GM12865 (cell line): ENCODE results near the gene USP35.

Experiments
- DNase-seq: peaks from one replicate; pipeline ENCODE4 v3.0.0; 2010; ENCODE audit warnings: low read depth
- H3K4me3 ChIP-seq: 2 replicates; pipeline ENCODE4 v1.5.1; 2011; ENCODE audit warnings: mild to moderate bottlenecking, low read depth, low read length, control low read depth
- CTCF ChIP-seq: IDR thresholded peaks from 2 replicates; pipeline ENCODE4 v1.5.1; 2011; ENCODE audit warnings: low read length, control low read depth, low read depth, inconsistent platforms; ENCODE audit not compliant: insufficient read depth; ENCODE audit errors: missing control alignments

Gene USP35

GRCh38 chr11:78251083-78251775 is 62.5 kb downstream of the USP35 start:
- H3K4me3 ChIP-seq = no peak overlapping the region
- no peak for DNase-seq
- TF ChIP-seq CTCF = no peak

GRCh38 chr11:78253797-78254196 is 65.1 kb downstream of the USP35 start:
- no peak overlapping the region for H3K4me3 ChIP-seq
- no peak for TF ChIP-seq CTCF
- DNase-seq = no peak

DNA sequence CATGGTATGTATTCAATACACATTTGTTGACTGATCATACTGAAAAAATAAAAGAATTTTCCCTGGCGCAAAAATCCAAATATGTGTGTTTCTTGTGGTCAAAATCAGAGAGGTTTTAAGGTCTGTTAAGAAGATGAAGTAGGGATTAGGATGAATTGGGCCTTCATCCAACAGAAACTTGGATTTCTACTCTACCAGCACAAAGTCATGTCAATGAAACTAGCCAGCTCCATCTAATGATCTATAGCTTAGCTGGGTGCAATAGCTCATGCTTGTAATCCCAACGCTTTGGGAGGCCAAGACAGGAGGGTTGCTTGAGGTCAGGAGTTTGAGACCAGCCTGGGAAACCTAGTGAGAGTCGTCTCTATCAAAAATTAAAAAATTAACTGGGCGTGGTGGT is 65.5 kb downstream of the USP35 start:
- no peak for TF ChIP-seq CTCF
- no peak for DNase-seq
- no peak overlapping the region for H3K4me3 ChIP-seq

- no peak for DNase-seq
- TF ChIP-seq CTCF = no peak
- no peak overlapping the region for H3K4me3 ChIP-seq
Measured at GRCh38 chr11:78255919-78256318, 67.2 kb downstream of the USP35 start.

- DNase-seq = no peak
- H3K4me3 ChIP-seq = no peak overlapping the region
- TF ChIP-seq CTCF = no peak
Measured at GRCh38 chr11:78256962-78257361, 68.2 kb downstream of the USP35 start.

DNA sequence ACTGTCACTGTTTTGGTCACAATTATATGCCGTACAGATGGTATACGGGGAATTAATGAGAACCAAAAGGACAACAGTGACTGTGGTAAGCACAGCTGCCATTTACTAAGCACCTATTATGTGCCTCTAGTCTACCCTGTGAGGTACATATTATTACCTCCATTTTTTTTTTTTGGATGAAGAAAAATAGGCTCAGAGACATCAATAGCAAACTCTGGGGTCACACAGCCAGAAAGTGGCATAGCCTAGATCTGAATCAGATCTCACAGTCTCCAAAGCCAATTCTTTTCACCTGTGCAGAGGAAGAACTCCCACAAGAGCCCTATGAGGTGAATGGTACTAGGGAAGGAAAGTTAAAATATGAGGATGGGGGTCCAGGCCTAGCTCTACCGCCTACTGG is 68.9 kb downstream of the USP35 start:
- TF ChIP-seq CTCF = no peak
- H3K4me3 ChIP-seq = no peak overlapping the region
- no peak for DNase-seq

DNA sequence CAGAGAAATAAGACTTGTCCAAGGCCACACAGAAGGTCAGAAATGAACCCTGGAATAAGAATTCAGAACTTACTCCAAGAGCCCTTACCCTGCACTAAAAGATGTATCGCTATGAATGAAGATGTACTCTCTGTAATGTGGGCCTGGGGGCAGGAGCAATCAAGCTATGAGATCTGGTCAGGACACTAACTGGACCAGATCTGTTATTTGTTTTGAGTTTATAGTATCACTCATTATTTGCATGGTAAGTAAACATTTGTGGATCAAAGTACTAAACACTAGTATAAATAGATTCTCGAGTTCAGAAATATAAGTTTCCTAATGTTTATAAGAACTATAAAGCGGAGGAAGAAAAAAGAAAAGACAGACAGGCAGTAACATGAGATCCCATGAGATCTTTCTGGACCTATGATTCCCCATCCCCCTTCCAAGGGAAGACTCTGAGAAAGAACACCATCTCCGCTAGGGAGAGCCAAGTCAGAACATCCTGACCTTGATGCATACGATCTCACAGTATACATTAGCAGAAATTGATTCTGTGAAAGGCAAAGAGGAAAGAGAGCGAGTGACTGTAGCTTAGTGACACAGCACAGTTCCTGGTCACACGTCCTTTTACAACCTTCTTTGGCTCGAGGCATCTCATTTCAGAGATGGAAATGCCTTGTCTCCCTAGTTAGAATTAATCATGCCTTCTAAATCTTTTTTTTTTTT is 71.2 kb downstream of the USP35 start:
- DNase-seq = no peak
- no peak for TF ChIP-seq CTCF
- H3K4me3 ChIP-seq = no peak overlapping the region
